Endodermal cell (in vitro differentiated cells): ENCODE measurements around the gene COMP. TPM values are rescaled to one million over a fixed set of nuclear protein-coding genes. Genes with fewer than 3 reads are reported as not detected.
A peak's percentile ranks its signal among the peaks of the same experiment; 100 is the strongest.

Experiments
- DNase-seq: peaks from one replicate; pipeline ENCODE4 v3.0.0-alpha.2; 2017
- H3K27ac ChIP-seq: 2 replicates; pipeline ENCODE4 v1.5.1; 2013; ENCODE audit warnings: mild to moderate bottlenecking, low read depth, low read length, moderate library complexity
- H3K27me3 ChIP-seq: 2 replicates; pipeline ENCODE4 v1.6.1; 2013; ENCODE audit warnings: mild to moderate bottlenecking, low read length, moderate library complexity; ENCODE audit not compliant: insufficient read depth, control insufficient read depth, poor library complexity, severe bottlenecking
- H3K36me3 ChIP-seq: 2 replicates; pipeline ENCODE4 v1.7.0; 2013; ENCODE audit warnings: mild to moderate bottlenecking, low read length, moderate library complexity; ENCODE audit not compliant: control insufficient read depth, insufficient read depth
- H3K4me1 ChIP-seq: one replicate; pipeline ENCODE4 v1.7.0; 2013; ENCODE audit warnings: low read length; ENCODE audit not compliant: control insufficient read depth, insufficient read depth
- H3K4me3 ChIP-seq: 2 replicates; pipeline ENCODE4 v1.5.1; 2013; ENCODE audit warnings: mild to moderate bottlenecking, low read length, moderate library complexity
- H3K9ac ChIP-seq: 2 replicates; pipeline ENCODE4 v1.6.1; 2013; ENCODE audit warnings: mild to moderate bottlenecking, low read length, moderate library complexity; ENCODE audit not compliant: poor library complexity, severe bottlenecking; ENCODE audit errors: extremely low read depth
- H3K9me3 ChIP-seq: 2 replicates; pipeline ENCODE4 v1.6.1; 2013; ENCODE audit warnings: mild to moderate bottlenecking, low read length, moderate library complexity; ENCODE audit not compliant: control insufficient read depth
- H3K27ac Mint-ChIP-seq: 2 replicates; pipeline ENCODE4 v1.8.0; 2020; ENCODE audit warnings: mixed read lengths
- H3K27me3 Mint-ChIP-seq: 2 replicates; pipeline ENCODE4 v1.8.0; 2021; ENCODE audit warnings: mild to moderate bottlenecking, mixed read lengths; ENCODE audit not compliant: insufficient read depth
- H3K36me3 Mint-ChIP-seq: 2 replicates; pipeline ENCODE4 v1.8.0; 2020; ENCODE audit warnings: low read depth, mixed read lengths
- H3K4me1 Mint-ChIP-seq: 2 replicates; pipeline ENCODE4 v1.8.0; 2020; ENCODE audit warnings: mixed read lengths
- H3K4me3 Mint-ChIP-seq: 2 replicates; pipeline ENCODE4 v1.8.0; 2020; ENCODE audit warnings: mild to moderate bottlenecking, moderate library complexity, mixed read lengths
- H3K9me3 Mint-ChIP-seq: 2 replicates; pipeline ENCODE4 v1.8.0; 2020; ENCODE audit warnings: mild to moderate bottlenecking, mixed read lengths
- CTCF ChIP-seq: fragments of 200-600 bp; sonication (generic); conservative IDR thresholded peaks from 2 replicates; pipeline ENCODE4 v1.5.0; 2021; ENCODE audit warnings: antibody characterized with exemption, mild to moderate bottlenecking
- WGBS, 2 experiments: methylation state at CpG; one replicate each; pipeline versions ENCODE4 v1.1.5 to v1.1.7; 2013; ENCODE audit warnings: missing lambda C conversion rate in 2 of 2, mixed read lengths in 1 of 2; ENCODE audit not compliant: insufficient coverage in 1 of 2, insufficient read length in 1 of 2; 5-methylcytosine and 5-hydroxymethylcytosine counted together
- total RNA-seq, 2 donors: library from RNA; stranded (reverse); fragmentation: NEBNext Ultra II Directional in 1 of 2; extraction: Animal tissue kit (Norgen Biotek cat#: 25700) in 1 of 2; gene quantifications; 2 replicates in 1 of 2; 3 replicates in 1 of 2; pipeline ENCODE4 v1.2.1, GENCODE V29; 2021

Gene COMP
- total RNA-seq, 2 donors from 2014 or later: not detected

GRCh38 chr19:18781047-18781600 lies 10.0 kb downstream of the COMP start:
- Histone ChIP-seq H3K27me3 (peaks cover 97% of the 10 kb centered on the region), H3K4me3 (no peak overlapping the region), H3K36me3 (no peaks in the 10 kb centered on the region), H3K9ac (no peak overlapping the region), H3K27ac (no peak overlapping the region), H3K9me3 (no peaks in the 10 kb centered on the region), H3K4me1 (no peaks in the 10 kb centered on the region)
- Mint-ChIP-seq H3K27me3 (peaks cover 84% of the 10 kb centered on the region), H3K9me3 (no peaks in the 10 kb centered on the region), H3K4me1 (no peaks in the 10 kb centered on the region), H3K27ac (no peak overlapping the region), H3K36me3 (no peaks in the 10 kb centered on the region), H3K4me3 (no peak overlapping the region)
- no peak for DNase-seq
- no peak for TF ChIP-seq CTCF
- 88 to 89% methylated on average over 8 to 14 of the region's 14 CpGs for WGBS, 2 experiments

GRCh38 chr19:18780631-18781030 lies 10.5 kb downstream of the COMP start:
- H3K4me1 ChIP-seq: no peaks in the 10 kb centered on the region
- no peaks in the 10 kb centered on the region for H3K36me3 ChIP-seq
- H3K27me3 ChIP-seq: peaks cover 97% of the 10 kb centered on the region
- Mint-ChIP-seq H3K27ac (no peak overlapping the region), H3K4me3 (no peak overlapping the region), H3K36me3 (no peaks in the 10 kb centered on the region), H3K27me3 (peaks cover 80% of the 10 kb centered on the region), H3K4me1 (no peaks in the 10 kb centered on the region), H3K9me3 (no peaks in the 10 kb centered on the region)
- DNase-seq: peak; percentile 76
- H3K4me3 ChIP-seq: no peak overlapping the region
- WGBS, 2 experiments: 67 to 73% methylated on average over 5 to 10 of the region's 10 CpGs
- H3K27ac ChIP-seq: no peak overlapping the region
- no peak overlapping the region for H3K9ac ChIP-seq
- H3K9me3 ChIP-seq: no peaks in the 10 kb centered on the region
- TF ChIP-seq CTCF: peak; percentile 68

GRCh38 chr19:18780081-18780480 lies 11.0 kb downstream of the COMP start:
- Histone ChIP-seq H3K4me3 (no peak overlapping the region), H3K4me1 (no peaks in the 10 kb centered on the region), H3K27me3 (peaks cover 92% of the 10 kb centered on the region), H3K9me3 (no peaks in the 10 kb centered on the region), H3K27ac (no peak overlapping the region), H3K36me3 (no peaks in the 10 kb centered on the region), H3K9ac (no peak overlapping the region)
- H3K36me3 Mint-ChIP-seq: no peaks in the 10 kb centered on the region
- H3K4me1 Mint-ChIP-seq: no peaks in the 10 kb centered on the region
- no peak overlapping the region for H3K4me3 Mint-ChIP-seq
- WGBS, 2 experiments: 82 to 92% methylated on average over 12 to 17 of the region's 17 CpGs
- H3K27me3 Mint-ChIP-seq: peaks cover 75% of the 10 kb centered on the region
- DNase-seq: no peak
- TF ChIP-seq CTCF: no peak
- H3K9me3 Mint-ChIP-seq: no peaks in the 10 kb centered on the region
- no peak overlapping the region for H3K27ac Mint-ChIP-seq
